BLaER1 treated with 17β-estradiol and CSF1 and Interleukin-3, amounts not matched to agents 10 nM and 100 nM (cell line): ENCODE data around the gene LSS.

Source experiments
- H3K27ac ChIP-seq, 11 experiments: shearing (Covaris generic); formaldehyde crosslinking; 2 replicates each; pipeline ENCODE4 v1.8.1; 2022
- H3K27me3 ChIP-seq, 11 experiments: shearing (Covaris generic); formaldehyde crosslinking; 2 replicates each; pipeline ENCODE4 v1.8.1; 2022
- H3K36me3 ChIP-seq, 11 experiments: shearing (Covaris generic); formaldehyde crosslinking; 2 replicates each; pipeline ENCODE4 v1.8.1; 2022
- H3K4me1 ChIP-seq, 10 experiments: shearing (Covaris generic); formaldehyde crosslinking; 2 replicates each; pipeline ENCODE4 v1.8.1; 2022
- H3K4me2 ChIP-seq, 11 experiments: shearing (Covaris generic); formaldehyde crosslinking; 2 replicates each; pipeline ENCODE4 v1.8.1; 2022
- H3K4me3 ChIP-seq, 10 experiments: shearing (Covaris generic); formaldehyde crosslinking; 2 replicates each; pipeline ENCODE4 v1.8.1; 2022
- H3K9ac ChIP-seq, 11 experiments: shearing (Covaris generic); formaldehyde crosslinking; 2 replicates each; pipeline ENCODE4 v1.8.1; 2022
- H3K9me3 ChIP-seq, 11 experiments: shearing (Covaris generic); formaldehyde crosslinking; replicated peaks in 1 of 11; 2 replicates each; pipeline ENCODE4 v1.8.1; 2022
- H4K20me1 ChIP-seq, 11 experiments: shearing (Covaris generic); formaldehyde crosslinking; 2 replicates each; pipeline ENCODE4 v1.8.1; 2022
- Cebpa-rat ChIP-seq, 11 experiments: shearing (Covaris generic); IDR thresholded peaks; 2 replicates each; pipeline ENCODE4 v1.8.1; 2022

Gene LSS

DNA sequence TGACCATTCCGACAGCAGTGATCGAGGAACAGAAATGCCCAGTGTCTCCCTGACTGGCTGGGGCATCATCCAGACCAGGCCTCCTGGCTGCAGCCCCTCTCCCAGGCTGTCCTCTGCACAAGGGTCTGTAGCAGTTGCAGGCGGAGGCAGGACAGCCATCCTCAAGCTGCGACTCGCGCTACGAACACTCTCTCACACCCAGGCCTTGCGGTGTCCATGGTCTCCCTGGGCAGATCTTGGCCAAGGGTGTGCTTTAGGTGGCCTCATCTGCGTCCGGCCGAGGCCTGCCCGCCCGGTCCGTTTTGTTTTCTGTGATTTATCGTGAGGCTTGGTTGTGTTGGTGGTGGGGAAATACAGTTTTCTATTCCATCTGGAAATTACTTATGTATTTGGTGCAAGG, 88.9 kb downstream of the LSS start:
- peaks cover 3 to 33% (median 25%) of the 10 kb centered on the region in 10 experiments; a peak in 19 of 20 replicates for H3K4me1 ChIP-seq
- no peak for TF ChIP-seq Cebpa-rat (IDR thresholded peaks at IDR 0.05)
- H3K36me3 ChIP-seq, result no peaks in the 10 kb centered on the region
- no peak overlapping the region for H3K9ac ChIP-seq
- H3K27me3 ChIP-seq, result peaks cover 0 to 6% (median 0%) of the 10 kb centered on the region in 11 experiments; a peak in 3 of 22 replicates
- H4K20me1 ChIP-seq, result peaks cover 0 to 5% (median 0%) of the 10 kb centered on the region in 11 experiments; a peak in 2 of 22 replicates
- H3K27ac ChIP-seq, result no peak overlapping the region
- no peak overlapping the region for H3K4me2 ChIP-seq
- no peak overlapping the region for H3K4me3 ChIP-seq
- H3K9me3 ChIP-seq, result peaks cover 0 to 11% (median 8%) of the 10 kb centered on the region in 11 experiments; a peak in 16 of 22 replicates

DNA sequence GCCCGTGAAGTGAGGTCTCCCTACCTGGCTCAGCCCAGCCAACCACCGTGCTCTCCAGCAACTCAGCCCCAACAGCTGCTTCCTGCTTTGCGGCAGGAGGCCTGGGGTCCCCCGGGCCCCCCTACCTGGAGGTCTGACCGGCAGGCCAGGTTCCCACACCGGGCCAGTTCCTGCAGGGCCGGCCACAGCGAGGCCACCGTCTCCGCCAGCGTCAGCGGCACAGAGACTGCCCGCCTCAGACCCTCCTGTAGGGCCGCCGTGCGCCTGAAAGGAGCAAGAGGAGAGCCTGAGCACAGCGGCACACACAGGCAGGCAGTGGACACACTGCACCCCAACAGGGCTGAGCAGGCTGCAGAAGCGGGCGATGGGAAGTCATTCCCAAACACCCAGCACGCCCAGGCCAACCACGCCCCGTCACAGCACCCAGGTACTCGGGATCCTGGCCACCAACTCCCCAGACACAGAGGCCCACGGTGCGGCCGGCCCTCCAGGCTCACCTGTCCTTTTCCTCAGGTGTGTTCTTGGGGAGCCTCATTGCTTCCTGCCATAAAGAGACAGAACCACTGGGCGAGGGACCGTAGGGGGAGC, 90.1 kb downstream of the LSS start:
- Histone ChIP-seq H3K9me3 (peaks cover 0 to 11% (median 8%) of the 10 kb centered on the region in 11 experiments; a peak in 16 of 22 replicates), H3K27me3 (peaks cover 0 to 6% (median 0%) of the 10 kb centered on the region in 11 experiments; a peak in 3 of 22 replicates), H3K4me1 (peaks cover 0 to 26% (median 19%) of the 10 kb centered on the region in 10 experiments; a peak in 16 of 20 replicates), H3K4me2 (no peak overlapping the region), H3K9ac (no peak overlapping the region), H4K20me1 (peaks cover 0 to 5% (median 0%) of the 10 kb centered on the region in 11 experiments; a peak in 2 of 22 replicates), H3K4me3 (no peak overlapping the region), H3K36me3 (no peaks in the 10 kb centered on the region), H3K27ac (no peak overlapping the region)
- TF ChIP-seq Cebpa-rat (IDR thresholded peaks at IDR 0.05), result no peak
